Measurements from ENCODE around the gene IL17C. TPM values are rescaled to one million over a fixed set of nuclear protein-coding genes. Genes with fewer than 3 reads are reported as not detected.
A peak's percentile ranks its signal among the peaks of the same experiment; 100 is the strongest.

Gene IL17C
- total RNA-seq, 2 experiments from 2014 or later = 0.18 TPM; not detected in 1

DNA sequence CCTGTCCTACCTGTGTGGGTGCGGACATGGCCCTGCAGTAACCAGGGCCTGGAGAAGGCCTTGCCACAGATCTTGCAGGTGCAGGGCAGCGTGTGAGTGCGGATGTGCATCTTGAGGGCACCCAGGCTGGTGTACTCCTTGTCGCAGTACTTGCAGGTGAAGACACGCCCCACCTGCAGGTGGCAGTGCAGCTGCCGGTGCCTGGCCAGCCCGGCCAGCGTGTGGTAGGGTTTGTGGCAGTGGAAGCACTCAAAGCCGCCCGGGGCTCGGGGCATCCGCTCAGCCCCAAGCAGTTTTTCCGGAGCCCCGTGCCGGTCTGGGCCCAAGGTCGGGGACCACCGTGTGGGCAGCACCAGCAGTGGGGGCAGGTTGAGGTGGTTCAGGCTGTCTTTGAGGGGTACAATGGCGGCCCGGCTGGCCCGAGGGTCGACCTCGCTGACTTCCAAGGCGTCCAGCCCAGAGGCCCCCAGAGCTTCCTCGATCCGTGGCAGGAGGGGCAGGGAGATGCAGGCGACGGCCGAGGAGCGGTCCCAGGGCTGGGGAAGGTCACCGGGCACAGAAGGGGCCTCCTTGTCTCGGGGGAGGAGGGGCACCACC, 42.8 kb downstream of the IL17C start:
- intact Hi-C loops (cut with DNase I, micrococcal nuclease) = loop anchor here in 1 of 2 experiments (1.0 kb wide), 3 partner anchors 18 to 30 kb away; partner anchors contain the start of genes CTU2, CYBA, MVD and RNF166
- peak overlapping the region; percentile 91 for H3K27ac Mint-ChIP-seq
- H3K9me3 Mint-ChIP-seq (ENCODE audit: low read depth) = no peaks in the 10 kb centered on the region
- ChIA-PET POLR2A (no interaction called here), CTCF (interaction anchor here (1.0 to 2.2 kb wide), 7 partner anchors 8 to 61 kb away, joined by 3 to 8 read pairs (median 3); partner anchors contain the start of genes IL17C and MVD)
- H3K4me1 Mint-ChIP-seq = peaks cover 40% of the 10 kb centered on the region
- peak overlapping the region; percentile 49 for H3K4me3 Mint-ChIP-seq
- H3K36me3 Mint-ChIP-seq (ENCODE audit: low read depth) = peaks cover 3% of the 10 kb centered on the region
- no peaks in the 10 kb centered on the region for H3K27me3 Mint-ChIP-seq
- peak; percentile 24 for ATAC-seq
- peak; percentile 76 for DNase-seq

DNA sequence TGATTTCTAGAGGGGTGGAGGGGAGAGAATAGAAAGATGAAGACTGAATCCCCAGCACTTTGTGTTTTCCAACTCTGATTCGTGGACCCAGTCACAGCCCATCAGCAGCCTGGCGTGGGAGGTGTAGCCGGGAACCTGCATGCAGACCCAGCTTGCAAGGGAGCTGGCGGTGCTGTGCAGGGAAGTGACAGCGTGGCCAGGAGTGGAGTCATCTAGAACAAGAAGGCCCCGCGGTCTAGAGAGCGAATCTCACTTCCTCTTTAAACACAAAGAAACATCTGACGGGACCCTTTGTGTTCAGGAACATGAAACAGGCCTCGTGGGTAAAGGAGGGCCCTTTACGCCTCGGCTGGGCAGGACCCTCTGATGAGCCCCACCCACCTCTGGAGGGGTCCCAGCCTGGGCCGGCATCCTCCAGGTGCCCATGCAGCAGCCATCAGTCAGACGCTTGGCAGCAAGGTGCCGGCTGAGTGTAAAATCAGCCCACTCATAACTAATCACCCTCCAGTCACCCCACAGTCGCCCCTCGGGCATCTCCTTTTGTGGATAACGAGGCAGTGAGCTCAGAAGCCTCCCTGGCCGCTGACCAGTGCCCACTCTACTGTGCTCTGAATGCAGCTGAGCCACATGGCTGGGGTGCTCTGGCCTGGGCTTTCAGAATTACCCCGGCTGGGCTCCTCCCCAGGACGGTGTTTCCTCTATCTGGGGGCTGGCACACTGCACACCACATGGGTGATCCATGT, 43.5 kb downstream of the IL17C start:
- peak overlapping the region; percentile 49 for H3K4me3 Mint-ChIP-seq
- ChIA-PET POLR2A (no interaction called here), CTCF (interaction anchor here (0.7 to 1.6 kb wide), 7 partner anchors 9 to 176 kb away, joined by 3 to 4 read pairs (median 3); partner anchors contain the start of genes IL17C and MVD)
- peak; percentile 81 for ATAC-seq
- no peaks in the 10 kb centered on the region for H3K27me3 Mint-ChIP-seq
- H3K27ac Mint-ChIP-seq = peak overlapping the region; percentile 91
- H3K4me1 Mint-ChIP-seq = peaks cover 40% of the 10 kb centered on the region
- no peaks in the 10 kb centered on the region for H3K9me3 Mint-ChIP-seq (ENCODE audit: low read depth)
- peak; percentile 91 for DNase-seq
- peaks cover 3% of the 10 kb centered on the region for H3K36me3 Mint-ChIP-seq (ENCODE audit: low read depth)
- intact Hi-C loops (cut with DNase I, micrococcal nuclease) = loop anchor here in 1 of 2 experiments (1.0 kb wide), 3 partner anchors 19 to 31 kb away; partner anchors contain the start of genes CTU2, CYBA, MVD and RNF166

DNA sequence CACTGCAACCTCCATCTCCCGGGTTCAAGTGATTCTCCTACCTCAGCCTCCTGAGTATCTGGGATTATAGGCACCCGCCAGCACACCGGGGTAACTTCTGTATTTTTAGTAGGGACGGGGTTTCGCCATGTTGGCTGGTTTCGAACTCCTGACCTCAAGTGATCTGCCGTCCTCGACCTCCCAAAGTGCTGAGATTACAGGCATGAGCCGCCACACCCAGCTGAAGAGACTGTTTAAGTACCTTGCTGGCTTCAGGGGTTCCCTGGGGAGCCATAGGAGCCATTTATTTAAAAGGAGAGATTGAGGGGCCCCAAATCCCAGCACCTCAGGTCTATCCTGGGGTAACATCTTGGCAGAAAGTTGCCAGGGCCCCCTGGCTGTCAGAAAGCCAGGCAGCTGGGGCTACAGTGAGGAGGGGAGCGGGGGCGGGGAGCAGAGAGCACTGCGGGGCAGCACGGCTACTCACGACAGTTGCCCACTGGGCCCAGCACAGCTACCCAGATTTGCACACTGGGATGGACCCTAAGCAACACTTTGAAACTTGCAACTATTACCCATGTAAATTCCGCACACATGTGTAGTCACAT, 46.3 kb downstream of the IL17C start:
- peak overlapping the region; percentile 51 for H3K27ac Mint-ChIP-seq

DNA sequence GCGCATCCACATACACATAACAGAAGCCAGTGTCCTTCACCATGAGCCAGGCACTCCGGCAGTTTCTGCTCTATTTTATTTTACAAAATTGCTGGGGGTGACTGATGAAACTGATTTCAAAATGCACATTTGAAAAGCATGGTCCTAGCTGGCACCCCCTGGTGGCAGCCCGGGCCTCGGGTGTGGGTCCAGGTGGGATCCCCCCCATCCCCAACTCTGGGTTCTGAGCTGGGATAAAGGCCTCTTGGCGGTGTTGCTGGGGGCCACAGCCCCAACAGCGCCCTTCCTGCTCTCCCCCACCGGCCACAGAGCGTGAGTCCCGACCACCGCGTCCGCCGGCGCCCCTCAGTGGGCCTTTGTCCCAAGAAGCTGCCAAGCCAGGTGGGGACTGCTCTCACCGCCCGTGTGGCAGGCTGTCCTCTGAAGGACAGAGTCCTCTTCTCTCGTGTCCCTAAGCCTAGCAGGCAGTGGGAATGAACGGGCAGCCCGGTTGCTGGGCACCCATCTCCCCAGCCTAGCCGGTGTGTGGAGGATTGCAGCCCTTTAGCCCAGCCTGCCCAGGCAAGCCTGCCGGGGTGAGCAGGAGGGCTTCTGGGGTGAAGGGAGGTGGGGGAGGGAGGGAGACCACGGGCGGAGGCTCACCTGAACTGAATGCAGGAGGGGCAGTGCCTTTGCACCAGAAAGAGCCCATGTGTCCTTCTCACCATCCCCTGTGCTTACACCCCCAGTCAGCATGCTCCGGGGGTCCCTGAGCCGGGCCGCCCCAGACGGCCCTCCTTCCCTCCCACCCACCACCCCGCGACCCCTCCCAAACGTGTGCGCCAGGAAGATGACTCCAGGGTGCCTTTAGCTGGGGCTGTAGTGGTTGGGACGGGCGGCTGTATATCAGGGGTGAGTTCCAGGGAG, 47.0 kb downstream of the IL17C start:
- Mint-ChIP-seq H3K9me3 (ENCODE audit: low read depth) (no peaks in the 10 kb centered on the region), H3K36me3 (ENCODE audit: low read depth) (peaks cover 3% of the 10 kb centered on the region), H3K27ac (peak overlapping the region; percentile 51), H3K4me1 (peaks cover 42% of the 10 kb centered on the region), H3K4me3 (peak overlapping the region; percentile 70), H3K27me3 (no peaks in the 10 kb centered on the region)
- peak; percentile 13 for ATAC-seq
- peak; percentile 85 for DNase-seq
- intact Hi-C loops (cut with DNase I, micrococcal nuclease) = loop anchor here (1.0 to 2.0 kb wide), 11 partner anchors 15 to 486 kb away; partner anchors contain the start of genes CTU2 (in 2 of the 2), RNF166 (in 2 of the 2), CDH15 (in 1 of the 2) and CYBA (in 1 of the 2)
- ChIA-PET POLR2A (interaction anchor here (1.5 kb wide), 1 partner anchor 20 kb away, joined by 3 read pairs; no protein-coding TSS in a partner anchor), CTCF (interaction anchor here (0.6 to 1.5 kb wide), 12 partner anchors 10 to 227 kb away, joined by 3 to 7 read pairs (median 3); partner anchors contain the start of gene MVD)

More for the DNA sequence above, 46.3 kb downstream of the IL17C start:
- ChIA-PET POLR2A (interaction anchor here (1.5 kb wide), 1 partner anchor 21 kb away, joined by 3 read pairs; no protein-coding TSS in a partner anchor), CTCF (interaction anchor here (0.6 to 1.5 kb wide), 11 partner anchors 10 to 227 kb away, joined by 3 to 7 read pairs (median 3); partner anchors contain the start of gene MVD)
- intact Hi-C loops (cut with DNase I, micrococcal nuclease) = no loop called here
- no peak for DNase-seq
- Mint-ChIP-seq H3K36me3 (ENCODE audit: low read depth) (peaks cover 3% of the 10 kb centered on the region), H3K9me3 (ENCODE audit: low read depth) (no peaks in the 10 kb centered on the region), H3K4me3 (peak overlapping the region; percentile 70), H3K27me3 (no peaks in the 10 kb centered on the region), H3K4me1 (peaks cover 40% of the 10 kb centered on the region)
- ATAC-seq = no peak

DNA sequence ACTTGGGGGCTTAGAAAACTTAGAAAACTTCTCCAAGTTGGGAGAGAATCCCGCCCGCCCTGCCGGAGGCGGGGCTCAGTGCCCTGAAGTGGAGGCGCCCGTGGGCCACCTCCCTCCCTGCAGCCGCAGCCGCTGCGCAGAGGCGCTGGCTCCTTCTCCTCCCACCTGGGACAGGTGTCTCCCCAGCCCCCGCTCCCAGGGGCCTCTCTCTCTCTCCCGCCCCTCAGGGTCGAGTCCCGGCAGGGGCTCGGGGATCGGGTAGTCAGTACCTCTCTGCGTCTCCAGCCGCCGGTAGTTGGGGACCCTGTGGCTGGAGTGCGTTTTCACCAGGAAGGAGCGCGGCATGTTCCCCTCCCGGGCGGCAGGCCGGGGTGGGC, 47.7 kb downstream of the IL17C start:
- Mint-ChIP-seq H3K9me3 (ENCODE audit: low read depth) (no peaks in the 10 kb centered on the region), H3K4me3 (peak overlapping the region; percentile 70), H3K4me1 (peaks cover 44% of the 10 kb centered on the region), H3K36me3 (ENCODE audit: low read depth) (peaks cover under 1% of the 10 kb centered on the region), H3K27me3 (no peaks in the 10 kb centered on the region), H3K27ac (peak overlapping the region; percentile 37)
- peak; percentile 27 for ATAC-seq
- ChIA-PET POLR2A (no interaction called here), CTCF (interaction anchor here (0.8 kb wide), 1 partner anchor 816 kb away, joined by 3 read pairs; no protein-coding TSS in a partner anchor)
- intact Hi-C loops (cut with DNase I, micrococcal nuclease) = loop anchor here (1.0 to 2.0 kb wide), 11 partner anchors 15 to 485 kb away; partner anchors contain the start of genes CTU2 (in 2 of the 2), RNF166 (in 2 of the 2), CDH15 (in 1 of the 2) and CYBA (in 1 of the 2)
- peak; percentile 65 for DNase-seq

DNA sequence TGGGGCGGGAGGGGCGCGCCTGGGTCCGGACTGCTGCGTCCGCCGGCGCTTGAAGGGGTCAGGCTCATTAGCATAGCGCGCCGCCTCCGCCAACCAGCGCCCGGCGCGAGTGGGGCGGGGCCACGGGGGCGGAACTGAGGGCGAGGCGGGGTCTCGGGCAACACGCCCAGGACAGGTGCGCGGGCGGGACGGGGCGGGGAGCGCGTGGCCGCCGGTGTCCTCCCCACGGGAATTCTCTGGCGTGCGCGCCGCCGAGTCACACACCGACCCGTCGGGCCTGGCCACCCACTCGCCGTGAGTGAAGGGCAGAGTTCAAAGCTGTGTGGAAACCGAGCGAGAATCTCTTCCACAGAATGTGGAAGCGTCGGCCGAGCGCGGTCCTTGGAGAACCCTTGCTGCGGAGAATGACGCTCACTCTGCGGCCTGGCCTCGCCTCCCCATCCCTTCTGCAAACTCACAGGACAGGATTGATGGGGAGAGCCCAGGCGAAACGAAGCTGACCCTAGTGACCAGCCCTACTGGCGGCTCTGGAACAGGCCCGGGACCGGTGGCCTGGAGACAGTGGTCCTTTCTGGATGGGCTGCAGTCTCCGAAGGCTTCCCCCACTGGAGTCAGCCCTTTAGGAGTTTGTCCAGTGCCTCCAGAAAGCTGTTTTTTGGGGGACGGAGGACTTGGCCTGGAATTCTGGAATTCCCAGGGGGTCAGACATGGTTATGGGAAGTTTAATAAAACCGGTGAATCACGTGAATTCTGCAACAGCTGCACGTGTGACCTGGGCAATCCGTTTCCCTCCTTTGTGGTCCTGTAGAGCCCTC, 48.3 kb downstream of the IL17C start, which contains the start of gene SNAI3:
SNAI3 (minus strand) TSS at position 69 of the 815 bp plus-strand sequence. CDS start 101 bp downstream, outside the sequence.
- peak within 1 kb of the TSS; percentile 37 for H3K27ac Mint-ChIP-seq
- H3K4me1 Mint-ChIP-seq = peaks cover 42% of the 10 kb centered on the region
- peak within 1 kb of the TSS; percentile 70 for H3K4me3 Mint-ChIP-seq
- no peaks in the 10 kb centered on the region for H3K9me3 Mint-ChIP-seq (ENCODE audit: low read depth)
- no peaks in the 10 kb centered on the region for H3K36me3 Mint-ChIP-seq (ENCODE audit: low read depth)
- ATAC-seq (peak; percentile 69), DNase-seq (peak; percentile 91)
- CTCF ChIA-PET = interaction anchor here (0.6 to 1.3 kb wide), 5 partner anchors 11 to 967 kb away, joined by 3 to 6 read pairs (median 3); no protein-coding TSS in a partner anchor
- POLR2A ChIA-PET = interaction anchor here (0.6 to 1.2 kb wide), 3 partner anchors 15 to 730 kb away, joined by 4 to 7 read pairs (median 5); no protein-coding TSS in a partner anchor
- H3K27me3 Mint-ChIP-seq = no peaks in the 10 kb centered on the region
- intact Hi-C loops (cut with DNase I, micrococcal nuclease) = loop anchor here (1.0 to 2.0 kb wide), 11 partner anchors 14 to 485 kb away; partner anchors contain the start of genes CTU2 (in 2 of the 2), RNF166 (in 2 of the 2), CDH15 (in 1 of the 2) and CYBA (in 1 of the 2)

DNA sequence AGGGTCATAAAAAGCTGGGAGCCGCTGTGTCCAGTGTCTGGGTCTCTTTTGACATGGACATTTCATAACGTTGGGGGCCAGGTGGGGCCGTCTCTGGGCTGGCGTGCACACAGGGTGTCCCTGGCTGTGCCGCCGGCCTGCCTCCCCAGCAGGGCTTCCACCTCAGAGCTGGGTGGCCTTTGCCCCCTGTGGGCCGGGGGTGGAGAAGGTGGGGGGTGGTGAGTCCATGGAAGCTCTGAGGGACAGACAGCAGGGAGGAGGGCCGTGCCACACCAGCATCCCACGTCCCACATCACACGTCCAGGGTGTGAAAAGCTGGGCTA, 48.8 kb downstream of the IL17C start:
- no peak overlapping the region for H3K27ac Mint-ChIP-seq
- peaks cover 42% of the 10 kb centered on the region for H3K4me1 Mint-ChIP-seq
- ChIA-PET CTCF (interaction anchor here (0.6 to 1.3 kb wide), 4 partner anchors 11 to 966 kb away, joined by 3 to 6 read pairs (median 4); no protein-coding TSS in a partner anchor), POLR2A (interaction anchor here (0.6 to 1.2 kb wide), 3 partner anchors 14 to 731 kb away, joined by 4 to 7 read pairs (median 5); no protein-coding TSS in a partner anchor)
- intact Hi-C loops (cut with DNase I, micrococcal nuclease) = loop anchor here (2.0 kb wide), 2 partner anchors 14 to 98 kb away; partner anchors contain the start of gene PIEZO1 (in 1 of the 2)
- no peaks in the 10 kb centered on the region for H3K9me3 Mint-ChIP-seq (ENCODE audit: low read depth)
- ATAC-seq (no peak), DNase-seq (no peak)
- no peaks in the 10 kb centered on the region for H3K36me3 Mint-ChIP-seq (ENCODE audit: low read depth)
- no peaks in the 10 kb centered on the region for H3K27me3 Mint-ChIP-seq
- peak overlapping the region; percentile 70 for H3K4me3 Mint-ChIP-seq

DNA sequence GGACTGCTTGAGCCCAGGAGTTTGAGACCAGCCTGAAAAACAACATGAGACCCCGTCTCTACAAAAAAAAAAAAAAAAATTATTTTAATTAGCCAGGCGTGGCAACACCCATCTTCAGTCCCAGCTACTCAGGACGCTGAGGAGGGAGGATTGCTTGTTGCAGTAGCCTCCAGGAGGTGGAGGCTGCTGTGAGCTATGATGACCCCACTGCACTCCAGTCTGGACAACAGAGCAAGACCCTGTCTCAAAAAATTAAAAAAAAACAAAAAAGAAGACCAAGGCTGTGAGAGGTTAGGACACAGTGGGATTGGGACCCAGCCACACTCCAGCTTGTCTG, 49.3 kb downstream of the IL17C start:
- no peaks in the 10 kb centered on the region for H3K36me3 Mint-ChIP-seq (ENCODE audit: low read depth)
- no peaks in the 10 kb centered on the region for H3K27me3 Mint-ChIP-seq
- ATAC-seq (no peak), DNase-seq (no peak)
- peaks cover 43% of the 10 kb centered on the region for H3K4me1 Mint-ChIP-seq
- ChIA-PET POLR2A (interaction anchor here (1.0 to 1.2 kb wide), 2 partner anchors 14 to 18 kb away, joined by 4 to 7 read pairs; no protein-coding TSS in a partner anchor), CTCF (interaction anchor here (0.7 to 1.3 kb wide), 2 partner anchors 12 to 14 kb away, joined by 3 to 6 read pairs; no protein-coding TSS in a partner anchor)
- no peaks in the 10 kb centered on the region for H3K9me3 Mint-ChIP-seq (ENCODE audit: low read depth)
- no peak overlapping the region for H3K27ac Mint-ChIP-seq
- no peak overlapping the region for H3K4me3 Mint-ChIP-seq
- intact Hi-C loops (cut with DNase I, micrococcal nuclease) = loop anchor here (2.0 kb wide), 2 partner anchors 13 to 97 kb away; partner anchors contain the start of gene PIEZO1 (in 1 of the 2)

DNA sequence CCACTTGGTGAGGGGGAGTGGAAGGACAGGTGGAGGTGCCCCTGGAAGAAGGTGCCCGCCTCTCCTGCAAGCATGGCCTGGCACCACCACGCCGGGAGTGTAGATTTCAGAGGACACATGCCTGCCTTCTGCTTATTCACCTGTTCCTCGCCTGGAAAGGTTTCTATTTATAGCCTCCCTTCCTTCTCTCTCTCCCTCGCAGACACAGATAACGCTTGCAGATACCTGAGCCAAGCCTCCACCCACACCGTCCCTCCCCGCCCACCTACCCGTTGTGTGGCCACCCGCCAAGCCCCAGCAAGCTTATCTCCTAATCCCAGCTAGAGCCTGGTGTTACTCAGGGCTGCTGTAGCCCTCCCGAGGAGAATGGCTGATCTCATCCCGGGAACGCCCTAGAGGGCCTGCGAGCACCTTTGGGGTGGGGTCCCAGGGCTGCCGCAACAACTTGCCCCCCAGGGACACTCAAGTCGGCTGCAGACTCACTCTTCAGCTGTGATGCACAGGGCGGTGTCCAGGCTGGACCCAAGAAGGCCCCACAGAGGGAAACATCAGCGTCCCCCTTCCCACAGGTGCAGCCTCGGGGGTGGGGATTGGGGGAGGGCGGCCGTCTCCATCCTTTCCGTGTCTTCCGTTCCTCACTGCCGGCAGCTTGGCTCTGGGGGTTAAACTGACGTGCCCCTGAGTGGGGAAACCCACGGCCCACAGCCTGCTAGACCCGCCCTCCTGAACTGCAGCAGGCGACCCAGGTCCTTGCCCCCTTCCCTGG, 49.8 kb downstream of the IL17C start:
- Mint-ChIP-seq H3K4me1 (peaks cover 46% of the 10 kb centered on the region), H3K36me3 (ENCODE audit: low read depth) (no peaks in the 10 kb centered on the region), H3K9me3 (ENCODE audit: low read depth) (no peaks in the 10 kb centered on the region), H3K27me3 (no peaks in the 10 kb centered on the region), H3K27ac (no peak overlapping the region), H3K4me3 (no peak overlapping the region)
- POLR2A ChIA-PET = interaction anchor here (1.0 to 1.2 kb wide), 2 partner anchors 13 to 17 kb away, joined by 4 to 7 read pairs; no protein-coding TSS in a partner anchor
- intact Hi-C loops (cut with DNase I, micrococcal nuclease) = no loop called here
- ATAC-seq = no peak
- CTCF ChIA-PET = interaction anchor here (1.3 kb wide), 1 partner anchor 14 kb away, joined by 6 read pairs; no protein-coding TSS in a partner anchor
- no peak for DNase-seq
